Adipocyte (in vitro differentiated cells): ENCODE results near the gene FAM20A.

Experiments
- DNase-seq: peaks from one replicate; pipeline ENCODE4 v3.0.0-alpha.2; 2015; ENCODE audit warnings: low read depth
- H3K27me3 ChIP-seq: replicated peaks from 2 replicates; pipeline ENCODE4 v1.7.0; 2013; ENCODE audit warnings: mild to moderate bottlenecking, low read length, moderate library complexity; ENCODE audit not compliant: control insufficient read depth, insufficient read depth
- H3K36me3 ChIP-seq: 2 replicates; pipeline ENCODE4 v1.7.0; 2013; ENCODE audit warnings: low read length, mild to moderate bottlenecking, moderate library complexity; ENCODE audit not compliant: control insufficient read depth, insufficient read depth, severe bottlenecking
- H3K4me1 ChIP-seq: 2 replicates; pipeline ENCODE4 v1.7.0; 2013; ENCODE audit warnings: mild to moderate bottlenecking, low read length, moderate library complexity; ENCODE audit not compliant: control insufficient read depth, insufficient read depth
- H3K4me3 ChIP-seq: 2 replicates; pipeline ENCODE4 v1.7.0; 2013; ENCODE audit warnings: mild to moderate bottlenecking, low read length, moderate library complexity
- H3K9ac ChIP-seq: 2 replicates; pipeline ENCODE4 v1.7.0; 2013; ENCODE audit warnings: mild to moderate bottlenecking, low read length, moderate library complexity
- H3K9me3 ChIP-seq: 2 replicates; pipeline ENCODE4 v1.7.0; 2013; ENCODE audit warnings: mild to moderate bottlenecking, low read length, moderate library complexity; ENCODE audit not compliant: control insufficient read depth

FAM20A gene

GRCh38 chr17:68573338-68573737 is 27.8 kb downstream of the FAM20A start:
- H3K4me3 ChIP-seq = no peak overlapping the region
- H3K27me3 ChIP-seq = no peaks in the 10 kb centered on the region
- H3K36me3 ChIP-seq = no peaks in the 10 kb centered on the region
- no peak overlapping the region for H3K9ac ChIP-seq
- H3K4me1 ChIP-seq = peaks cover 33% of the 10 kb centered on the region
- DNase-seq = no peak
- H3K9me3 ChIP-seq = no peaks in the 10 kb centered on the region

DNA sequence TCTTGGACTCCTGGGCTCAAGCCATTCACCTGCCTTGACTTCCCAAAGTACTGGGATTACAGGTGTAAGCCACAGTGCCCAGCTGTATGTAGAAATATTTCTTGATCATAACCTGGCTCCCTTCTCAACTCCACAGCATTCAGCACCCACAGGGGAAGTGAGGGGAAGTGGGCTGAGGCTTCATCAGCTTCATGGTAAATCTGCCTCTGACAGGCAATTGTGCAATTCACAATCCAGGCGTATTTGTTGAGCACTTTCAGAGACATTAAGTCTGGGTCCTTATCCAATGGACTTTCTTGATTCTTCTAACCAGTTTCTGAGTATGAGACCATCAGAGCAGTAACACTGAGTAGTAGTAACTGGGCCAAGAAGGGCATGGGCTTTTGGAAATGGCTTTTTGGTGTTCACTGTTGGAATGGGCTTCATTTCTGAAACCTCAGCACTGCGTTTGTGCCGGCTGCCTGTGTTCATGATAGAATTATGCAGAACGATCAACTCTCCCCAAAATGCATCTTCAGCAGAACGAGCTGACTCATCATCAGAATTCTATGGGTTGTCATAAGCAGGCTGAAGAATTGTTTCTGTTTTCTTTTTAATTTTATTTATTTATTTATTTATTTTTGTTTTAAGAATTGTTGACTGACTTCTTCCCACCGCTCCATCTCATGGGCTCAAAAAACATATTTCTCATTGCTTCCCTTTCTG is 28.9 kb downstream of the FAM20A start:
- H3K9ac ChIP-seq = no peak overlapping the region
- DNase-seq = no peak
- no peaks in the 10 kb centered on the region for H3K27me3 ChIP-seq
- H3K36me3 ChIP-seq = no peaks in the 10 kb centered on the region
- H3K4me3 ChIP-seq = no peak overlapping the region
- peaks cover 29% of the 10 kb centered on the region for H3K4me1 ChIP-seq
- H3K9me3 ChIP-seq = no peaks in the 10 kb centered on the region

GRCh38 chr17:68570526-68570925 is 30.6 kb downstream of the FAM20A start:
- no peak overlapping the region for H3K4me3 ChIP-seq
- peak; percentile 39 for DNase-seq

DNA sequence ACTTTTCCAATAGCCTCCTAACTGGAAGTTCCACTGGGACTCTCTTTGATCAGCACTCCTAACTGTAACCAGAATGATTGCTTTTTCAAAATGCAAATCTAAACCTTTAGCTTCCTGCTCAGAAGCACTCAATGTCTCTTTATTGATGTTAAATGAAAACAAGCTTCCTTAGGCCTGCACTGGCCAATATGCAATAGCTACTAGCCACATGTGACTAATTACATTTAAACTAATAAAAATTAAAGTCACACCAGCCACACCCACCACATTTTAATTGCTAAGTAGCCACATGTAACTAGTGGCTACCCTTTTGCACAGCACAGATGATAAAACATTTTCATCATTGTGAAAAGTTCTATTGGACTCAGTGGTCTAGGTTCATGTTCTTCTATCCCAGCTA is 31.8 kb downstream of the FAM20A start:
- no peak overlapping the region for H3K9ac ChIP-seq
- H3K36me3 ChIP-seq = no peaks in the 10 kb centered on the region
- no peak for DNase-seq
- no peak overlapping the region for H3K4me3 ChIP-seq
- no peaks in the 10 kb centered on the region for H3K9me3 ChIP-seq
- H3K27me3 ChIP-seq = no peaks in the 10 kb centered on the region
- H3K4me1 ChIP-seq = peaks cover 43% of the 10 kb centered on the region

More at GRCh38 chr17:68570526-68570925, 30.6 kb downstream of the FAM20A start:
- Histone ChIP-seq H3K4me1 (peaks cover 31% of the 10 kb centered on the region), H3K36me3 (no peaks in the 10 kb centered on the region), H3K27me3 (no peaks in the 10 kb centered on the region), H3K9ac (no peak overlapping the region), H3K9me3 (no peaks in the 10 kb centered on the region)

- Histone ChIP-seq H3K27me3 (no peaks in the 10 kb centered on the region), H3K9me3 (no peaks in the 10 kb centered on the region), H3K4me3 (no peak overlapping the region), H3K9ac (no peak overlapping the region), H3K4me1 (peaks cover 44% of the 10 kb centered on the region), H3K36me3 (no peaks in the 10 kb centered on the region)
- no peak for DNase-seq
These were observed 32.6 kb downstream of the FAM20A start for GRCh38 chr17:68568581-68568980.

- Histone ChIP-seq H3K4me3 (no peak overlapping the region), H3K9me3 (no peaks in the 10 kb centered on the region), H3K27me3 (no peaks in the 10 kb centered on the region), H3K36me3 (no peaks in the 10 kb centered on the region), H3K4me1 (peaks cover 47% of the 10 kb centered on the region), H3K9ac (peak overlapping the region; percentile 22)
- no peak for DNase-seq
These were observed 33.6 kb downstream of the FAM20A start for GRCh38 chr17:68567581-68567980.

DNA sequence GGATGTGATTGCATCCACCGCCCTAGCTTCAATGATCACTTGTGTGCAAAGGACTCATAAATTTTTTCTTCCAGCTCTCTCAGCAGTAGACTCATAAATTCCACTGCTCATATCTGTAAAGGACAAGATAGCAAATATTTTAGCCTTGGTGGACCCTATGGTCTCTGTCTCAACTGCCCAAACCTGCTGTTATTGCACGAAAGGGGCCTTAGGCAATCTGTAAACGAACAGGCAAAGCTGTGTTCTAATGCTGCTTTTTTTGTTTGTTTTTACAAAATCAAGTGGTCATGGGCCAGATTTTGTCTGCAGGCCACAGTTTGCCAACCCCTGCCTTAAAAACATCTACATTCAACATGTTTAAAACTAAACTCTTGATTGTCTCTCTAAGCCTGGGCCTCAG is 34.1 kb downstream of the FAM20A start:
- DNase-seq = peak; percentile 23
- no peak overlapping the region for H3K4me3 ChIP-seq
- no peaks in the 10 kb centered on the region for H3K9me3 ChIP-seq
- H3K27me3 ChIP-seq = no peaks in the 10 kb centered on the region
- peak overlapping the region; percentile 22 for H3K9ac ChIP-seq
- peaks cover 50% of the 10 kb centered on the region for H3K4me1 ChIP-seq
- no peaks in the 10 kb centered on the region for H3K36me3 ChIP-seq

DNA sequence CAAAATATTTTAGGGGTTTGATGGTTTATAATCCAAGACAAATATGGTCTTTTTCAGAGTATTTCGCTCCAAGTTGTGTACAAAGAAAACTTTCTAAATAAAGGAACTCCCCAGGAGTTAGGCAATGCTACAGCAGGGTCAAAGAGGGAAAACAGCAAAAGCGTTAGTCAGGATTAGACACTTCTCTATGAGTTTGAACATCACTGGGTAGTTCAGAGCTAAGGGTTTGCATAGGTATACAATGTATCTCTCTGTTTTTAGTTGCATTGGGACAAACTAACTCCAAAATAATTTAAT is 34.8 kb downstream of the FAM20A start:
- H3K9ac ChIP-seq = peak overlapping the region; percentile 22
- H3K27me3 ChIP-seq = no peaks in the 10 kb centered on the region
- no peaks in the 10 kb centered on the region for H3K36me3 ChIP-seq
- DNase-seq = peak; percentile 3
- no peaks in the 10 kb centered on the region for H3K9me3 ChIP-seq
- H3K4me1 ChIP-seq = peaks cover 56% of the 10 kb centered on the region
- peak overlapping the region; percentile 22 for H3K4me3 ChIP-seq

DNA sequence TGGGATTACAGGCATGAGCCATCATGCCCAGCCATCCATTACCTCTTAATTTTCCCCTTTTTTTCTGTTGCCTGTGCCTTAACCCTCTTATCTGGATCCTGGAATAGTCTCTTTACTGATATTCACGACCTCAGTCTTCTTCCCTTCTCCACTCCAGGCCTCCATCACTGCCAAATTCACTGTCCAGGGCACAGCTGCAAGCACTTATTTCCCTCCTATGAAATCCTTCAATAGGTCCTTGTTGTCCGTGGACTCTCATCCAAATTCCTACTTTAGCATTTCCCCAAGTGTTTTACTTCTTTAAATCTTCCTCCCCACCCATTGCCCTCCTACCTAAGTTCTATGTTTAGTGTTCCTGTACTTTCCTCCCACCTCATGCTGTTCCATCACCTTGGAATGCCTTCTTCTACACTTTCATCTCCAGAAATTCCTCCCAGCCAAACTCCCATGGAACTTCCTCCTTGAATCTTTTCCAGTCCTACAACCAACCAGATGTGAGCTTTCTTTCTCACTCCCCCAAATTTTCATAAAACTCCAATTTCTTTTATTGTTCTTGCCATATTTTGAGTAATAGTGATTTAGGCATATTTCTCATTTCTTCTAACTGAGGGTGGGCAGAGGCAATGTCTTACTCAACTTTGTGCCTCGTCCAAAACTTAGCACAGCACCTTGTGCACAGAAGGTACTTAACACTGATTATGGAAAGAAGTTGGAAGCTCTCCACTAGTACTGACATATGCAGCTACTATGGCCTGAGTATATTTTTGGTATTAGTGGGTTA is 35.3 kb downstream of the FAM20A start:
- H3K27me3 ChIP-seq = no peaks in the 10 kb centered on the region
- no peaks in the 10 kb centered on the region for H3K36me3 ChIP-seq
- no peak for DNase-seq
- H3K4me3 ChIP-seq = peak overlapping the region; percentile 22
- no peaks in the 10 kb centered on the region for H3K9me3 ChIP-seq
- peaks cover 60% of the 10 kb centered on the region for H3K4me1 ChIP-seq
- H3K9ac ChIP-seq = peak overlapping the region; percentile 13

- DNase-seq = no peak
- Histone ChIP-seq H3K9me3 (no peaks in the 10 kb centered on the region), H3K27me3 (no peaks in the 10 kb centered on the region), H3K9ac (no peak overlapping the region), H3K4me1 (peaks cover 54% of the 10 kb centered on the region), H3K4me3 (no peak overlapping the region), H3K36me3 (no peaks in the 10 kb centered on the region)
These were observed 36.6 kb downstream of the FAM20A start for GRCh38 chr17:68564415-68565111.

GRCh38 chr17:68562736-68563135 is 38.4 kb downstream of the FAM20A start:
- Histone ChIP-seq H3K9ac (no peak overlapping the region), H3K4me3 (no peak overlapping the region), H3K4me1 (peaks cover 52% of the 10 kb centered on the region), H3K27me3 (no peaks in the 10 kb centered on the region), H3K9me3 (no peaks in the 10 kb centered on the region), H3K36me3 (no peaks in the 10 kb centered on the region)
- DNase-seq = peak; percentile 39
